ENCODE data around the gene ACAP3.

The ACAP3 gene

GRCh38 chr1:1332774-1333480 lies 25.2 kb upstream of the ACAP3 start:
- no peak for DNase-seq (ENCODE audit: extremely low spot score)
- POLR2A ChIA-PET = interaction anchor here (1.4 kb wide), 1 partner anchor 15 kb away, joined by 3 read pairs; no protein-coding TSS in a partner anchor
- TF ChIP-seq TARDBP (IDR thresholded peaks at IDR 0.05) (no peak), L3MBTL2 (conservative IDR thresholded peaks at IDR 0.05) (no peak), ZNF384 (IDR thresholded peaks at IDR 0.05) (no peak), SUZ12 (IDR thresholded peaks at IDR 0.05) (no peak), PKNOX1 (IDR thresholded peaks at IDR 0.05) (no peak), FOXM1 (IDR thresholded peaks at IDR 0.05; ENCODE audit: borderline replicate concordance) (no peak), SP1 (IDR thresholded peaks at IDR 0.05) (no peak)
- CTCF ChIA-PET = no interaction called here

- CTCF ChIA-PET = no interaction called here
- POLR2A ChIA-PET = interaction anchor here (1.4 kb wide), 1 partner anchor 16 kb away, joined by 3 read pairs; no protein-coding TSS in a partner anchor
- no peak for TF ChIP-seq LEF1 (IDR thresholded peaks at IDR 0.05; ENCODE audit: borderline replicate concordance)
- no peak for TF ChIP-seq FOXM1 (IDR thresholded peaks at IDR 0.05; ENCODE audit: borderline replicate concordance)
- TF ChIP-seq HDGF (IDR thresholded peaks at IDR 0.05; ENCODE audit: borderline replicate concordance) = no peak
- TF ChIP-seq CTBP1 (IDR thresholded peaks at IDR 0.05; ENCODE audit: borderline replicate concordance) = no peak
- no peak for TF ChIP-seq PKNOX1 (IDR thresholded peaks at IDR 0.05)
- no peak for TF ChIP-seq FOXA1 (IDR thresholded peaks at IDR 0.05)
- no peak for TF ChIP-seq NFRKB (IDR thresholded peaks at IDR 0.05)
- TF ChIP-seq L3MBTL2 (conservative IDR thresholded peaks at IDR 0.05) = no peak
- TF ChIP-seq ARNT (IDR thresholded peaks at IDR 0.05) = no peak
- TF ChIP-seq SUZ12 (IDR thresholded peaks at IDR 0.05) = no peak
- TF ChIP-seq TARDBP (IDR thresholded peaks at IDR 0.05) = no peak
- TF ChIP-seq ELF4 (IDR thresholded peaks at IDR 0.05) = no peak
- TF ChIP-seq FOXK2 (IDR thresholded peaks at IDR 0.05) = no peak
- TF ChIP-seq SP1 (IDR thresholded peaks at IDR 0.05) = no peak
- no peak for TF ChIP-seq ZNF384 (IDR thresholded peaks at IDR 0.05)
- TF ChIP-seq BHLHE40 (IDR thresholded peaks at IDR 0.05; ENCODE audit: borderline replicate concordance) = no peak
- no peak for DNase-seq (ENCODE audit: extremely low spot score)
Measured at GRCh38 chr1:1332031-1332755, 24.5 kb upstream of the ACAP3 start.

- no peak for DNase-seq (ENCODE audit: extremely low spot score)
- POLR2A ChIA-PET = no interaction called here
- CTCF ChIA-PET = no interaction called here
- TF ChIP-seq NFRKB (IDR thresholded peaks at IDR 0.05) (no peak), ARNT (IDR thresholded peaks at IDR 0.05) (no peak), SP1 (IDR thresholded peaks at IDR 0.05) (no peak), HDGF (IDR thresholded peaks at IDR 0.05; ENCODE audit: borderline replicate concordance) (no peak)
Measured at GRCh38 chr1:1331068-1331965, 23.6 kb upstream of the ACAP3 start, which contains the start of gene TAS1R3. TAS1R3 (plus strand) TSS chr1:1331280; CDS start chr1:1331346, 66 bp downstream.

GRCh38 chr1:1330366-1331067 lies 22.8 kb upstream of the ACAP3 start:
- ChIA-PET POLR2A (no interaction called here), CTCF (no interaction called here)
- no peak for DNase-seq (ENCODE audit: extremely low spot score)
- no peak for TF ChIP-seq FOXK2 (IDR thresholded peaks at IDR 0.05)
- no peak for TF ChIP-seq ZNF384 (IDR thresholded peaks at IDR 0.05)
- no peak for TF ChIP-seq SUZ12 (IDR thresholded peaks at IDR 0.05)
- TF ChIP-seq ARNT (IDR thresholded peaks at IDR 0.05) = no peak
- TF ChIP-seq NFRKB (IDR thresholded peaks at IDR 0.05) = no peak
- TF ChIP-seq FOXA1 (IDR thresholded peaks at IDR 0.05) = no peak
- no peak for TF ChIP-seq TARDBP (IDR thresholded peaks at IDR 0.05)
- TF ChIP-seq SP1 (IDR thresholded peaks at IDR 0.05) = no peak
- TF ChIP-seq L3MBTL2 (conservative IDR thresholded peaks at IDR 0.05) = no peak

- POLR2A ChIA-PET = no interaction called here
Measured at GRCh38 chr1:1329304-1330210, 21.8 kb upstream of the ACAP3 start.

More at GRCh38 chr1:1329304-1330210, 21.8 kb upstream of the ACAP3 start:
- CTCF ChIA-PET = no interaction called here
- DNase-seq (ENCODE audit: extremely low spot score) = no peak
- TF ChIP-seq PKNOX1 (IDR thresholded peaks at IDR 0.05) (no peak), TARDBP (IDR thresholded peaks at IDR 0.05) (peak; percentile 87)

Data from HEK293T (cell line).